DOHH2 (cell line): ENCODE measurements around the gene PLCXD1.
"Not testable (repeated sequence)": the region's sequence is repeated elsewhere in the genome, so short reads cannot be mapped to it uniquely, and the experiment has no call there.

Experiments used
- H3F3A ChIP-seq: fragments of 200-600 bp; sonication (generic), shearing (Covaris generic); 2 replicates; pipeline ENCODE4 v1.6.0; 2016; ENCODE audit warnings: antibody characterized with exemption, mild to moderate bottlenecking; ENCODE audit not compliant: control insufficient read depth, insufficient read depth
- H3K27ac ChIP-seq: fragments of 200-600 bp; sonication (generic); 2 replicates; pipeline ENCODE4 v1.5.1; 2014; ENCODE audit warnings: low read depth, mild to moderate bottlenecking, low read length, moderate library complexity
- H3K27me3 ChIP-seq: fragments of 200-600 bp; sonication (generic); 2 replicates; pipeline ENCODE4 v1.6.1; 2014; ENCODE audit warnings: mild to moderate bottlenecking, low read length, mixed read lengths; ENCODE audit not compliant: control insufficient read depth
- H3K36me3 ChIP-seq: fragments of 200-600 bp; sonication (generic); 2 replicates; pipeline ENCODE4 v1.6.1; 2014; ENCODE audit warnings: mild to moderate bottlenecking, low read length, moderate library complexity, mixed read lengths; ENCODE audit not compliant: control insufficient read depth
- H3K4me1 ChIP-seq: fragments of 200-600 bp; sonication (generic); 2 replicates; pipeline ENCODE4 v1.6.1; 2014; ENCODE audit warnings: mild to moderate bottlenecking, low read length, mixed read lengths; ENCODE audit not compliant: control insufficient read depth
- H3K4me2 ChIP-seq: fragments of 200-600 bp; sonication (generic); 2 replicates; pipeline ENCODE4 v1.6.0; 2014; ENCODE audit warnings: mild to moderate bottlenecking, low read length, moderate library complexity
- H3K4me3 ChIP-seq: fragments of 200-600 bp; sonication (generic); 2 replicates; pipeline ENCODE4 v1.5.1; 2014; ENCODE audit warnings: mild to moderate bottlenecking, low read length, mixed read lengths
- H3K79me2 ChIP-seq: fragments of 200-600 bp; sonication (generic); 2 replicates; pipeline ENCODE4 v1.6.1; 2014; ENCODE audit warnings: mild to moderate bottlenecking, low read length, mixed read lengths; ENCODE audit not compliant: control insufficient read depth
- H3K9me2 ChIP-seq: fragments of 200-600 bp; sonication (generic); replicated peaks from 2 replicates; pipeline ENCODE4 v1.6.1; 2014; ENCODE audit warnings: mild to moderate bottlenecking, low read length, mixed read lengths; ENCODE audit not compliant: control insufficient read depth
- H3K9me3 ChIP-seq: fragments of 200-600 bp; sonication (generic); 2 replicates; pipeline ENCODE4 v1.6.1; 2014; ENCODE audit warnings: antibody characterized with exemption, low read length, mixed read lengths; ENCODE audit not compliant: control insufficient read depth, insufficient read depth
- H4K20me1 ChIP-seq: fragments of 200-600 bp; sonication (generic); 2 replicates; pipeline ENCODE4 v1.6.0; 2014; ENCODE audit warnings: low read depth, mild to moderate bottlenecking, antibody characterized with exemption, low read length, moderate library complexity; ENCODE audit not compliant: control insufficient read depth, insufficient read depth
- EZH2phosphoT487 ChIP-seq: fragments of 200-600 bp; sonication (generic); IDR thresholded peaks from 2 replicates; pipeline ENCODE4 v1.6.1; 2017; ENCODE audit warnings: borderline replicate concordance, mild to moderate bottlenecking, antibody characterized with exemption, low read length, moderate library complexity, mixed read lengths
- TF ChIP-seq, protein P1 (sequence below): fragments of 200-600 bp; sonication (generic); IDR thresholded peaks from one replicate; pipeline ENCODE4 v1.5.1; 2014; ENCODE audit warnings: antibody characterized with exemption, mild to moderate bottlenecking, low read depth, low read length; ENCODE audit not compliant: poor library complexity, severe bottlenecking

The PLCXD1 gene

DNA sequence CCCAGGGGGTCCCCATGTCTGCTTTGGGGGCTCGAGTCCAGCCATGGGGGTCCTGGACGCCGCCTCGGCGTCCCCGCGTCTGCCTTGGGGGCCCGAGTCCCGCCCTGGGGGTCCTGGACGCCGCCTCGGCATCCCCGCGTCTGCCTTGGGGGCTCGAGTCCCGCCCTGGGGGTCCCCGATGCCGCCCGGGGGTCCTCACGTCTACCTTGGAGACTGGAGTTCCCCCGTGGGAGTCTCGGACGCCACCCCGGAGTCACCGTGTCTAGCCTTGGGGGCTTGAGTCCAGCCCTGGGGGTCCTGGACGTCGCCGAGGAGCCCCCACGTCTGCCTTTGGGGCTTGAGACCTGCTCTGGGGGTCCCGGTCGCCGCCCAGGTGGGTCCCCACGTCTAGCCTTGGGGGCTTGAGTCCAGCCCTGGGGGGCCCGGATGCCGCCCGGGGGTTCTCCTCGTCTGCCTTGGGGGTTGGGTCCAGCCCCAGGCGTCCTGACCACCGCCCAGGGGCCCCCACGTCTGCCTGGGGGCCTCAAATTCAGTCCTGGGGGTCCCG lies 38.5 kb downstream of the PLCXD1 start:
- Histone ChIP-seq H3K4me3 (peak overlapping the region; percentile 96), H3K9me2 (no peaks in the 10 kb centered on the region), H3K79me2 (peaks cover 32% of the 10 kb centered on the region), H3K4me1 (peaks cover 30% of the 10 kb centered on the region), H3K4me2 (peak overlapping the region; percentile 95), H3K27ac (peak overlapping the region; percentile 63), H3K36me3 (peaks cover 24% of the 10 kb centered on the region), H3K27me3 (no peaks in the 10 kb centered on the region; the same call in 1 of the 2 replicates), H3K9me3 (no peaks in the 10 kb centered on the region), H3F3A (peaks cover 10% of the 10 kb centered on the region; the same call in 1 of the 2 replicates), H4K20me1 (0 out of 2 replicates have a peak, but pooled peaks cover 6% of the 10 kb centered on the region)
- TF ChIP-seq, protein P1, sequence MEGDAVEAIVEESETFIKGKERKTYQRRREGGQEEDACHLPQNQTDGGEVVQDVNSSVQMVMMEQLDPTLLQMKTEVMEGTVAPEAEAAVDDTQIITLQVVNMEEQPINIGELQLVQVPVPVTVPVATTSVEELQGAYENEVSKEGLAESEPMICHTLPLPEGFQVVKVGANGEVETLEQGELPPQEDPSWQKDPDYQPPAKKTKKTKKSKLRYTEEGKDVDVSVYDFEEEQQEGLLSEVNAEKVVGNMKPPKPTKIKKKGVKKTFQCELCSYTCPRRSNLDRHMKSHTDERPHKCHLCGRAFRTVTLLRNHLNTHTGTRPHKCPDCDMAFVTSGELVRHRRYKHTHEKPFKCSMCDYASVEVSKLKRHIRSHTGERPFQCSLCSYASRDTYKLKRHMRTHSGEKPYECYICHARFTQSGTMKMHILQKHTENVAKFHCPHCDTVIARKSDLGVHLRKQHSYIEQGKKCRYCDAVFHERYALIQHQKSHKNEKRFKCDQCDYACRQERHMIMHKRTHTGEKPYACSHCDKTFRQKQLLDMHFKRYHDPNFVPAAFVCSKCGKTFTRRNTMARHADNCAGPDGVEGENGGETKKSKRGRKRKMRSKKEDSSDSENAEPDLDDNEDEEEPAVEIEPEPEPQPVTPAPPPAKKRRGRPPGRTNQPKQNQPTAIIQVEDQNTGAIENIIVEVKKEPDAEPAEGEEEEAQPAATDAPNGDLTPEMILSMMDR = no peak
- TF ChIP-seq EZH2phosphoT487 = no peak

DNA sequence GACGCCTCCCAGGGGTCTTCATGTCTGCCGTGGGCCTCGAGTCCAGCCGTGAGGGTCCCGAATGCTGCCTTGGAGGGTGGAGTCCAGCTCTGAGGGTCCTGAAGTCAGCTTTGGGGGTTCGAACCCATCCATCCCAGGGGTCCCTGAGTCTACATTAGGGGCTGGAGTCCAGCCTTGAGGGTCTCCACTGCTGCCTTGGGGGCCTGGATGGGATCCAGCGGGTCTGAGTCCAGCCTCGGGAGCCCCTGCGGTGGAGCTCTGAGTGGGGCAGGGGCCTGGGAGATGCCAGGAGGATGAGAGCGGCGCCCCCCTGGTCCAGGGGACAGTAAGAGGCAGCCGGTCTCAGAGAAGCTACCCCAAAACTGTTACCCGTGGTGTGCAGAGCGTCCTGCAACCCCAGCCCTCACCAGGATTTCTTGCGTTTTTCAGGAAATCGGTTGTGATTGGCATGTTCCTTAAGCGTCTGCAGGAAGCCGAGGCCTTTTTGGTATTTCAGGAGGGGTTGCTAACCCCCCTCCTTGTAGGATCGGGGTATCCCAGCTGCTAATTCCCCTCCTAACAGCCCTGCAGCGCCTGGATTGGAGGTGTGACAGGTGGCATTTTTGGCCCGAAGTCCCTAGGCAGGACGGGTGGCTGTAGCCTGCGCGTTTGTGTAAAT lies 39.1 kb downstream of the PLCXD1 start:
- peaks cover 30% of the 10 kb centered on the region for H3K4me1 ChIP-seq
- no peak for TF ChIP-seq EZH2phosphoT487
- TF ChIP-seq, protein P1 = no peak
- H3K79me2 ChIP-seq = peaks cover 32% of the 10 kb centered on the region
- H4K20me1 ChIP-seq = 0 out of 2 replicates have a peak, but pooled peaks cover 6% of the 10 kb centered on the region
- no peaks in the 10 kb centered on the region; the same call in 1 of the 2 replicates for H3K27me3 ChIP-seq
- no peak overlapping the region for H3K27ac ChIP-seq
- peaks cover 10% of the 10 kb centered on the region; the same call in 1 of the 2 replicates for H3F3A ChIP-seq
- no peaks in the 10 kb centered on the region for H3K9me2 ChIP-seq
- peak overlapping the region; percentile 95 for H3K4me2 ChIP-seq
- peaks cover 18% of the 10 kb centered on the region for H3K36me3 ChIP-seq
- H3K9me3 ChIP-seq = no peaks in the 10 kb centered on the region
- peak overlapping the region; percentile 96 for H3K4me3 ChIP-seq

- H3K4me2 ChIP-seq = peak overlapping the region; percentile 43
- no peak for TF ChIP-seq EZH2phosphoT487
- TF ChIP-seq, protein P1 = peak; percentile 40
- H3K4me3 ChIP-seq = no peak overlapping the region
Measured at GRCh38 chrX:323721-324628, 42.8 kb downstream of the PLCXD1 start.

GRCh38 chrX:324664-325063 lies 43.5 kb downstream of the PLCXD1 start:
- not testable (repeated sequence) for H3K4me2 ChIP-seq, H3K9me2 ChIP-seq, H3K36me3 ChIP-seq, H4K20me1 ChIP-seq, H3K79me2 ChIP-seq, H3K9me3 ChIP-seq, H3K27me3 ChIP-seq, H3K27ac ChIP-seq, H3K4me3 ChIP-seq
- H3F3A ChIP-seq = peaks cover 10% of the 10 kb centered on the region; the same call in 1 of the 2 replicates
- peaks cover 22% of the 10 kb centered on the region for H3K4me1 ChIP-seq

More at GRCh38 chrX:323721-324628, 42.8 kb downstream of the PLCXD1 start:
- no peaks in the 10 kb centered on the region; the same call in 1 of the 2 replicates for H3K27me3 ChIP-seq
- H3K27ac ChIP-seq = no peak overlapping the region
- H3K36me3 ChIP-seq = no peaks in the 10 kb centered on the region
- peaks cover 22% of the 10 kb centered on the region for H3K4me1 ChIP-seq
- peaks cover 15% of the 10 kb centered on the region for H3K79me2 ChIP-seq
- no peaks in the 10 kb centered on the region for H4K20me1 ChIP-seq
- peaks cover 7% of the 10 kb centered on the region; the same call in 1 of the 2 replicates for H3F3A ChIP-seq
- H3K9me3 ChIP-seq = no peaks in the 10 kb centered on the region
- H3K9me2 ChIP-seq = no peaks in the 10 kb centered on the region
